HG02798 (cell line): ENCODE measurements around the gene ATP6V1B1.

Source experiments
- ATAC-seq: cut with Tn5 transposase; IDR thresholded peaks from one replicate; pipeline ENCODE4 v1.9.1; 2021; ENCODE audit warnings: mild to moderate bottlenecking; ENCODE audit not compliant: unreplicated experiment, poor library complexity

ATP6V1B1 gene

DNA sequence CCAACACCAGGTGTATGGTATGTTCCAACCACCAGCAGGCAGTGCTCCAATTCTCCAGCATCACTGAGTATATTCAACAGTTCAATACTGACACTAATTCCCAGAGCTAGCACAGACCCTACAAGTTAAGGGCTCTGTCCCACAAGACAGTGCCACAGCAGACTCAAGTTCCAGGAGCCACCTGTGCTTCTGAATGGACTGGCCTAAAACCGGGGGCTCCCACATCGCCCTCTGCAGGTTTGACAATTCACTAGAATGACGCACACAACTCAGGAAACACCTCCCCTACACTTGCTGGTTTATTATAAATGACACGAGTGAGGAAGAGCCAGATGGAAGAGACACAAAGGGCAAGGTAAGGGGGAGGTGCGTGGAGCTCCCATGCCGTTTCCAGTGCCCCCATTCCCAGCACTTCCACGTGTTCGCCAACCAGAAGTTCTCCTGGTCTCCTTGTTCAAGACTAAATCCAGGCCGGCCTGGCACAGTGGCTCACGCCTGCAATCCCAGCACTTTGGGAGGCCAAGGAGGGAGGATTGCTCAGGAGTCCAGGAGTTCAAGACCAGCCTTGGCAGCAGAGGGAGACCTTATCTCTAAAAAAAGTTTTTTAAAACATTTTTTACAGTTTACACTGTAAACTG lies 12.2 kb upstream of the ATP6V1B1 start:
- ATAC-seq, result no peak

- ATAC-seq, result no peak
These were observed 9.7 kb upstream of the ATP6V1B1 start for GRCh38 chr2:70926042-70926441.

GRCh38 chr2:70927138-70927537 lies 8.6 kb upstream of the ATP6V1B1 start:
- ATAC-seq, result no peak

- ATAC-seq, result no peak
These were observed 8.1 kb upstream of the ATP6V1B1 start for GRCh38 chr2:70927641-70928040.

DNA sequence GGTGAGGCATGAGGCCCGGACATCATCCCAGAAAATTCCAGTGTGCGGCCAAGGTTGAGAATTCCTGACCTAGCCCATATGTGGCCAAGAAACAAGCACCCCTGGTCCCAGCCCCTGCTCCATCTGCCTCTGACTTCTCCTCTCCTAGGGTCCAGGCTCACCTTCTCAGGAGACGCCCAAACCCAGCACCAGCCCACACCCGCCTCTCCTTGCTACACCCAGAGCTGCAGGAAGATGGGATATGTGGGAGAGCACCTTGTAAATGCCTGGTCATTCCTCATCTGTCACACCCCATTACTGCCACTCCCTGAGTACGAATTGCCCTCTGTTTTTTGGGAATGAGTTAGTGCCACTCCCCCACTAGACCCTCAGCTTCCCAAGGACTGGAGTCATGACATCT lies 7.3 kb upstream of the ATP6V1B1 start:
- ATAC-seq, result no peak

GRCh38 chr2:70930371-70931329 lies 5.0 kb upstream of the ATP6V1B1 start:
- ATAC-seq, result no peak

- no peak for ATAC-seq
These were observed 4.2 kb upstream of the ATP6V1B1 start for GRCh38 chr2:70931376-70932000.

GRCh38 chr2:70932631-70933230 lies 3.0 kb upstream of the ATP6V1B1 start:
- no peak for ATAC-seq

DNA sequence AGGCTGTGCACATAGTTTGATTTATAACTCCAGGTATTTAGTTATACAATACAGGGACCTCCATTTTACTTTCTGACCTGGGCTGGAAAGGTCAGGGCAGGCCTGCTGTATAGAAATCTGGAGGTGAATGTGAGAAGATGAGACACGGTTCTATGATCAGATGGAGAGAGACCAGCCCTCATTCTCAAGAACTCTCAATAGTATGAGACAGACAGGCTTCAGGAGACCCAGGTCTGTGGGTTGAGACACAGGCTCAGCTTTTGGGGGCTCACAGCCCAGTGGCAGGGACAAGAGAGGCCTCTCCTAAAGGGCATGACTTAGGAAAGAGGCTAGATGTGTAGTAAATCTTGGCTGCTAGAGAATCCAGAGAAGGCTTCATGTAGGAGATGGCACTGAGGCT lies 719 bp upstream of the ATP6V1B1 start:
- no peak for ATAC-seq

DNA sequence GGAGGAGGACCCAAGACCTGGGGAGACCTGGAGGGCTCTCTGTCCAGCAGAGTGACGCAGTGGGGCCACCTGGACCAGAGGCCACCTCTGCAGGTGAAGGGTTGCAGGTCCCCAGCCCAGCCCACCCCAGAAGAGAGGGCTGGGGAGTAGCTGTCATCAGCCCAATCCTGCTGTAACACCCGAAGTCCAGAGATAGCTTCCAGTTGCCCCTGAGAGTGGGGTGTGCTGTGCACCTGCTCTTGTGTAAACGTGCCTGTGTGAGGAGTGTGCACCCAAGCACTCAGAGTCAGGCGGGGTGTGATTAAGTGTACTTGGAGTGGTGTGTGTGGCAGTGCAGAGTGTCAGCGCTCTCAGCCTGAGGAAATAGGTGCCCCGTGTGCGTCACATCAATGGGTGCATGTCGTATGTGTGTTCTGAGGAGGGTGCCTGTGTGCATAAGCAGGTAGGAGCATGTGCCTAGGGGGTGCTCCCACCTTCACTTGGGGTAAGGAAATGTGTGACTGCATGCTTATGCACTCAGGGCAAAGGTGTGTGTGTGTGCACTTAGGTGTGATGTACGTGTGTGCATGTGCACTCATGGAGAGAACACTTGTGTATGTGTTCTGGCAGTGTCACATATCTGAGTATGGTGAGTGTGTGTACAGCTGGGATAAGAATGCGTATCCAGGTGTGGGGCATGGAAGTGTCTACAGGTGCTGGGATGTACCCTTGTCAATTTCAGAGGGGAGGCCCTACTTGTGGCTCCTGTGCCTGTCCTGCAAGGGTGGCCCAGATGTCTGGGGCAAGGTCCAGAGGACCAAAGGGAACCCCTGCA lies 672 bp downstream of the ATP6V1B1 start:
- no peak for ATAC-seq

- no peak for ATAC-seq
These were observed 1.5 kb downstream of the ATP6V1B1 start for GRCh38 chr2:70936979-70937811.

DNA sequence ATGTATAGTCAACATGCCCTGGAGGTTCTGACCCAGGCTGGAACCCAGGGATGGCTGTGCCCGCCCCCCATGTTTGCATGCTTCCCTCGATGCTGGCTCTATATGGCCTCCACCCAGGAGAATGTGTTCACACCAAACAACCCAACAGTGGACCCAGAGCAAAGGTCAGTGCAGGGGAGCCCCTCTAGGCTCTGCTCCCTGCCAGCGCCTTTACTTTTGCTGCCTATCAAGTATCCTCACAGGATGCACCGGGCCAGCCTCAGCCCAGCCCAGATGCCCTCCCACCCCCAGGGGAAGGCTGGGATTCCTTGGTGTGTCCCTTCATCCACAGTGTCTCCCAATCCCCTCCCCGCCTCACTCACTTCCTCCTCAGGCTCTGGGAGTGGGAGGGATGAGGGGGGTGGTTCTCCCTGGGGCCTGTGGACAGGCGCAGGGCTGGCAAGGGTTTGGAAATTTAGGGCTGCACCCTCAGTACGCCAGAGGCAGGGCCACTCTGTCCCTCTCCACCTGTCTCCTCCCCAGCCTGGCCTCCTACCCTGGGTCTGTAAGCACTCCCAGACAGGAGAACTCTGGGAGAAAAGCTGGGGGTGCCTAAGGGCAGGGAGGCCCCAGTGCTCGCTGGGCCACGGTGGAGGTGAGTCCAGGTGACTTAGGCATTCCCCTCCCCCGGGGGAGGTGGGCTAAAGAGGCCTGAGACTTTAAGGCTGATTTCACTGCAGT lies 2.3 kb downstream of the ATP6V1B1 start:
- no peak for ATAC-seq

- ATAC-seq, result no peak
These were observed 2.9 kb downstream of the ATP6V1B1 start for GRCh38 chr2:70938586-70938950.

- ATAC-seq, result no peak
These were observed 3.5 kb downstream of the ATP6V1B1 start for GRCh38 chr2:70939001-70939838.

DNA sequence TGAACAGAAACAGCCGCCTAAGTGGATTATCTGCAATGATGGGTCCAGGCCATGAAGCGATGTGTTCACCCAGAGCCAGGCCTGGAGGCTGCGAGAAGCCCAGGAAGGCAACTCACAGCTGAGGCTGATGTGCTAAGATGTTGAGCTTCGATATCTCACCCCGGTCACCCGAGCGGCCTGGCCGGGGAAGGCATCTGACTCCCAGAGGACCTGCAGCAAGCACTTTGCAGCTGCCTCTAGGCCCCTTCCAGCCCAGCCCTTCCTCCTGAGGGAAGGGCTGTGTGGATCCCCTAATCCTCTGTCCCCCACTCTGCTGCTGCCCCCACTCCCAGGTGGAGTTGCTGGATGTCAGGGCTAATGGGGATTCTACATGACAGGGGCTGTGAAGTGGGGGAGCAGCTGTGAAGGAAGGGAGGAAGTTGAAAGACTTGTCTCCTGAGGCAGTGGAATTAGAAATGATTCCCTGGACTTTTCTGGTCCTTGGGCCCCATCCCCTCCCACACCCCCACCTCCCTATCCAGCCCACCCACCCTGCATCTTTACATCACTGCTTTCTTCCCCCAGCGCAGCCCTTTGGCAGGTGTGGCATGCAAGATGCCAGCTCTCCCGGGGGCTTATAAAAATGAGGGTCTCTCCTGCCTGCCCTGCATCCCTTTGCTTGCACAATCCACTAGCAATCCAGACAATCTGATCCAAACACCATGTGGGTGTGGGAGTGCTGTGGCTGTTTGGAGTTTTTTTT lies 4.3 kb downstream of the ATP6V1B1 start:
- no peak for ATAC-seq

GRCh38 chr2:70941186-70941585 lies 5.5 kb downstream of the ATP6V1B1 start:
- no peak for ATAC-seq

- ATAC-seq, result no peak
These were observed 6.0 kb downstream of the ATP6V1B1 start for GRCh38 chr2:70941701-70942100.
